ENCODE results near the gene KRTAP4-5.
"Not testable (repeated sequence)": the region's sequence is repeated elsewhere in the genome, so short reads cannot be mapped to it uniquely, and the experiment has no call there.

The KRTAP4-5 gene

DNA sequence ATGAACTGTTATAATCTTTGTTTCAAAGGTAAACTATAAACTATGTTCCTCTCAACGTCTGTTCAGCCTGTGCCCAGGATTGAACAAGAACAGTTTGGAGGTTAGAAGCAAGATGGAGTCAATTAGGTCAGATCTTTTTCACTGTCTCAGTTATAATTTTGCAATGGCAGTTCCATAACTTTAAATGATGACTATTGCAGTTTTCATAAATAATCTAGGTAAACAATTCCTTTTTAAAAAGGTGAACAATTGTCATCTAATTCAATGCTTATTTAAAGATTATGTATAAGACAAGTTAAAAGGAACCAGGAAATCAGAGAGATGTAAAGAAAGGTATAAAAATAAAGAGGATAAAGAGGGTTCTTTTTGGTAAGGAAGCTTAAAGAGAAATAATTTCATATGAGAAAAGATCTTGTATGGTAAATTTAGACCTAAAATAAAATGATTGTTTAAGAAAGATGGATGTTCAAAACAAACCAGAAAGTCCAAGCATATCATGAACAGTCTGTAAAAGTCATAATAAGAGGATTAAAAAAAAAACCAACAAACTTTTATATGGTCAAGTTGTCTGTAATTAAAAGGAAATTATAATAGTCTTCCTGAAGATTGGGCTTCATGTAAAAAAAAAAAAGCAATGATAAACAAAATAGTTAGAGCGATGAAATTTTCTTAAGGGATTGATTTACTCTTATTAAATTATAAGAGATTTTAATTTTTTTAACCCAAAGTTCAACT is 38.3 kb downstream of the KRTAP4-5 start:
- no peaks in the 10 kb centered on the region for H3K79me2 ChIP-seq (ENCODE audit: low read length)
- H4K20me1 ChIP-seq (ENCODE audit: insufficient read depth, low read length): no peaks in the 10 kb centered on the region
- H3K27ac ChIP-seq (ENCODE audit: low read length): no peak overlapping the region
- no peak overlapping the region for H3K9ac ChIP-seq (ENCODE audit: low read length)
- H3K4me3 ChIP-seq (ENCODE audit: low read length): no peak overlapping the region
- H3K27me3 ChIP-seq (ENCODE audit: low read depth, low read length): no peaks in the 10 kb centered on the region
- H2AFZ ChIP-seq (ENCODE audit: low read depth, low read length): no peak overlapping the region
- H3K9me3 ChIP-seq (ENCODE audit: insufficient read depth, low read length): no peaks in the 10 kb centered on the region
- H3K36me3 ChIP-seq (replicated peaks; ENCODE audit: low read depth, low read length): no peaks in the 10 kb centered on the region
- no peaks in the 10 kb centered on the region for H3K4me1 ChIP-seq (ENCODE audit: low read length)
- H3K4me2 ChIP-seq (ENCODE audit: low read length): no peak overlapping the region
- TF ChIP-seq, protein P1, sequence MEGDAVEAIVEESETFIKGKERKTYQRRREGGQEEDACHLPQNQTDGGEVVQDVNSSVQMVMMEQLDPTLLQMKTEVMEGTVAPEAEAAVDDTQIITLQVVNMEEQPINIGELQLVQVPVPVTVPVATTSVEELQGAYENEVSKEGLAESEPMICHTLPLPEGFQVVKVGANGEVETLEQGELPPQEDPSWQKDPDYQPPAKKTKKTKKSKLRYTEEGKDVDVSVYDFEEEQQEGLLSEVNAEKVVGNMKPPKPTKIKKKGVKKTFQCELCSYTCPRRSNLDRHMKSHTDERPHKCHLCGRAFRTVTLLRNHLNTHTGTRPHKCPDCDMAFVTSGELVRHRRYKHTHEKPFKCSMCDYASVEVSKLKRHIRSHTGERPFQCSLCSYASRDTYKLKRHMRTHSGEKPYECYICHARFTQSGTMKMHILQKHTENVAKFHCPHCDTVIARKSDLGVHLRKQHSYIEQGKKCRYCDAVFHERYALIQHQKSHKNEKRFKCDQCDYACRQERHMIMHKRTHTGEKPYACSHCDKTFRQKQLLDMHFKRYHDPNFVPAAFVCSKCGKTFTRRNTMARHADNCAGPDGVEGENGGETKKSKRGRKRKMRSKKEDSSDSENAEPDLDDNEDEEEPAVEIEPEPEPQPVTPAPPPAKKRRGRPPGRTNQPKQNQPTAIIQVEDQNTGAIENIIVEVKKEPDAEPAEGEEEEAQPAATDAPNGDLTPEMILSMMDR (IDR thresholded peaks at IDR 0.05; ENCODE audit: low read depth, low read length): no peak
- no peak for TF ChIP-seq EZH2phosphoT487 (IDR thresholded peaks at IDR 0.05; ENCODE audit: low read depth)

DNA sequence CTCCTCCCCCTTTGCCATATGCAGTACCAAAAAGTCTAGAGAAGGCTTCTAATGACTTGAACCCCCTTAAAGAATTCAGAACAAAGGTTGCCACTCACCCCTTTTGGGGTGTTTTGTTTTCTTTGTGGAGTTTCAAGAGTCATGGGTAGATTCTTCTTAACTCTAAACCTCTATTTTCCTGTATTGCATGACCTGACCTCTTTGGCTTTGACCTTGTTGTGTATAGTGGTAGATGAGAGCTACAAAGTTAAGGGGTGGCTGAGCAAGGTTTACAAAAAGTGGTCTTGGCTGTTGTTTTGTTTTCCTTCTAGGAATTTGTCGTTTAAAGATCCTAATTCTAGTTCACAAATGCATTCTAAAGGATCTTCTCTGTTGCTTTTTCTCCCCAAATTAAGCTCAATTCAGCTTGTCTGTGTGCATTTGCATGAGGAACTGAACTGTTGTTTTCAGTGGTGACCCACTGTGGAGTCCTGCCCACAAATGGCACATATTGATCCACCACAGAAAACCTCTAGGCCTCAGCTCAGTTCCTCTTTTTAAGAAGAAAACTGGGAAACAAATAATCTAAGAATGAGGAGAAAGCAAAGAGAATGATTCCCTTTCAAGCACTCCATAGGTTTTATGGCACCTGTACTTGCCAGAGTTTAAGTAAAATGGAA is 40.8 kb downstream of the KRTAP4-5 start:
- not testable (repeated sequence) for H3K9me3 ChIP-seq (ENCODE audit: insufficient read depth, low read length); H2AFZ ChIP-seq (ENCODE audit: low read depth, low read length); H3K4me1 ChIP-seq (ENCODE audit: low read length); H4K20me1 ChIP-seq (ENCODE audit: insufficient read depth, low read length); H3K9ac ChIP-seq (ENCODE audit: low read length); H3K27me3 ChIP-seq (ENCODE audit: low read depth, low read length); H3K4me3 ChIP-seq (ENCODE audit: low read length); H3K36me3 ChIP-seq (replicated peaks; ENCODE audit: low read depth, low read length); H3K4me2 ChIP-seq (ENCODE audit: low read length); H3K79me2 ChIP-seq (ENCODE audit: low read length); H3K27ac ChIP-seq (ENCODE audit: low read length)

DNA sequence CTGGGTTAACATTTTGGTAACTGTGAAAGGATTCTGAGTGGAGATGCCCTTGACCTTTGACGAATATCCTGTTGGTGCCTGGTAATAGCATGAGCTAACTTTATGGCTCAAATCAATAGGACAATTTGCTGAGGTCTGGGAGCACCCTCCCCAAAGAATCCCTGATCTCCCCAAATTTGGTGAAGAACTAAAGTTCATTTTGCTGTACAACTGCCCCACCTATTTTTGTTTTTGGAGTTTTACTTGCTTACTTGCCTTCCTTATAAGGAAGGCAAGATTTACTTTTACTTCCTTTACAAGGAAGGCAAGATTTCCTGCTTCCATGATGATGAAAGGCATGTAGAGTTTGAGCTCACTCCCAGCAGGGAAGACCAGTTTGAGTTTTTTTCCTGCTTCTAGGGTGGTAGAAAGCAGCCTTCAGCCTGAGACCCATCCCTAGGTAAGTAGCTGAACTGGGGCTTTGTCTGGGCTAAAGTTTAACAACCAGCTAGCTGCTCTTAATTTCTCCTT is 41.6 kb downstream of the KRTAP4-5 start:
- Histone ChIP-seq H3K9ac (ENCODE audit: low read length) (no peak overlapping the region), H3K4me3 (ENCODE audit: low read length) (no peak overlapping the region), H3K27ac (ENCODE audit: low read length) (no peak overlapping the region), H3K9me3 (ENCODE audit: insufficient read depth, low read length) (no peaks in the 10 kb centered on the region), H3K36me3 (replicated peaks; ENCODE audit: low read depth, low read length) (no peaks in the 10 kb centered on the region), H3K4me2 (ENCODE audit: low read length) (no peak overlapping the region), H3K4me1 (ENCODE audit: low read length) (no peaks in the 10 kb centered on the region), H4K20me1 (ENCODE audit: insufficient read depth, low read length) (no peaks in the 10 kb centered on the region), H3K27me3 (ENCODE audit: low read depth, low read length) (no peaks in the 10 kb centered on the region), H2AFZ (ENCODE audit: low read depth, low read length) (no peak overlapping the region), H3K79me2 (ENCODE audit: low read length) (no peaks in the 10 kb centered on the region)
- no peak for TF ChIP-seq EZH2phosphoT487 (IDR thresholded peaks at IDR 0.05; ENCODE audit: low read depth)
- TF ChIP-seq, protein P1 (IDR thresholded peaks at IDR 0.05; ENCODE audit: low read depth, low read length): no peak

DNA sequence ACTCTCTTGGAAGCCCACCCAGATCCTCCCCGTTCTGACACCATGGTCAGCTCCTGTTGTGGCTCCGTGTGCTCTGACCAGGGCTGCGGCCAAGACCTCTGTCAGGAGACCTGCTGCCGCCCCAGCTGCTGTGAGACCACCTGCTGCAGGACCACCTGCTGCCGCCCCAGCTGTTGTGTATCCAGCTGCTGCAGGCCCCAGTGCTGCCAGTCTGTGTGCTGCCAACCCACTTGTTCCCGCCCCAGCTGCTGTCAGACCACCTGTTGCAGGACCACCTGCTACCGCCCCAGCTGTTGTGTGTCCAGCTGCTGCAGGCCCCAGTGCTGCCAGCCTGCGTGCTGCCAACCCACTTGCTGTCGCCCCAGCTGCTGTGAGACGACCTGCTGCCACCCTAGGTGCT is 44.3 kb downstream of the KRTAP4-5 start, which contains the start of gene KRTAP4-9:
Gene KRTAP4-9 (plus strand): TSS at position 43 of the 400 bp plus-strand sequence. CDS start 0 bp downstream, at position 43.
- not testable (repeated sequence) for H3K36me3 ChIP-seq (replicated peaks; ENCODE audit: low read depth, low read length); H2AFZ ChIP-seq (ENCODE audit: low read depth, low read length); H3K4me3 ChIP-seq (ENCODE audit: low read length); H3K4me1 ChIP-seq (ENCODE audit: low read length); H3K27ac ChIP-seq (ENCODE audit: low read length); H3K9me3 ChIP-seq (ENCODE audit: insufficient read depth, low read length); H3K79me2 ChIP-seq (ENCODE audit: low read length); H3K9ac ChIP-seq (ENCODE audit: low read length); H3K27me3 ChIP-seq (ENCODE audit: low read depth, low read length); H3K4me2 ChIP-seq (ENCODE audit: low read length); H4K20me1 ChIP-seq (ENCODE audit: insufficient read depth, low read length)

DNA sequence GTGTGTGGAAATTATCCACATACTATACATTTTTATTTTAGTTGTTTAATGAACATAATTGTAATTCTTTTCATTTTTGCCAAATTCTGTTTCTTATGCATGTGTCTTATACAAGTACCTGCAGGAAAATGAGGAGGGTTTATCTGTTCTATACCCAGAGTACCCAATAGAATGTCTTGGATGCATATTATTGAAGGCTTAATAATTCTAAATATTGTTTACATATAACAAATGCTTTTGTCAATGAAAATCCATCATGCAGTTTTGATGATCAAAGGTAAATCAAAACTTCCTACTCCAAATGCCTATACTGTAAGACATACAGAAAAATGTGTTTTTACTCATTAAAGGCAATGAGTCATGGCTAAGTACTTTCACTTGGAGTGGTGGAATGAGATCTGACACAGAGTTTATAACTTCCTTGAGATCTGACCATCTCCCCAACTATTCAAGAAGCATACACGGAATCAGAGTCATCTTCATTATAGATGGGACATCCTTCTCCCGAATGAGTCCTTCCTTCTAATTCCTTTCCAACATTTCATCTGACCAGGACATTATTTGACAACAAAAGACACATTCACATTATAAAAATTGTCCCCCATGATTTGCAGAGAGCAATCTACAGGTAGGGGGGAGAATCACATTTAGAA is 45.1 kb downstream of the KRTAP4-5 start:
- H3K9me3 ChIP-seq (ENCODE audit: insufficient read depth, low read length); H3K9ac ChIP-seq (ENCODE audit: low read length); H3K4me2 ChIP-seq (ENCODE audit: low read length); H4K20me1 ChIP-seq (ENCODE audit: insufficient read depth, low read length); H3K36me3 ChIP-seq (replicated peaks; ENCODE audit: low read depth, low read length); H2AFZ ChIP-seq (ENCODE audit: low read depth, low read length); H3K4me3 ChIP-seq (ENCODE audit: low read length); H3K27me3 ChIP-seq (ENCODE audit: low read depth, low read length); H3K27ac ChIP-seq (ENCODE audit: low read length); H3K79me2 ChIP-seq (ENCODE audit: low read length); H3K4me1 ChIP-seq (ENCODE audit: low read length): not testable (repeated sequence)
